Memory B cell (primary cell): ENCODE results near the gene ZKSCAN4.
A peak's percentile ranks its signal among the peaks of the same experiment; 100 is the strongest.

ENCODE experiments used
- ATAC-seq: fragments of 150-1000 bp; cut with Tn5 transposase; 2 replicates; pipeline ENCODE4 v1.10.0; 2021; ENCODE audit warnings: low read depth, mild to moderate bottlenecking, moderate library complexity
- DNase-seq, 2 donors: peaks; one replicate each; pipeline ENCODE4 v3.0.0; 2022; ENCODE audit warnings: low spot score in 2 of 2
- H3K27ac Mint-ChIP-seq: one replicate; pipeline ENCODE4 v1.8.0; 2022; ENCODE audit warnings: mild to moderate bottlenecking, moderate library complexity, mixed read lengths
- H3K27me3 Mint-ChIP-seq: one replicate; pipeline ENCODE4 v1.8.0; 2022; ENCODE audit warnings: mixed read lengths
- H3K36me3 Mint-ChIP-seq: one replicate; pipeline ENCODE4 v1.8.0; 2022; ENCODE audit warnings: mild to moderate bottlenecking, mixed read lengths
- H3K4me1 Mint-ChIP-seq: one replicate; pipeline ENCODE4 v1.8.0; 2022; ENCODE audit warnings: mixed read lengths
- H3K4me3 Mint-ChIP-seq: one replicate; pipeline ENCODE4 v1.8.0; 2022; ENCODE audit warnings: mild to moderate bottlenecking, moderate library complexity, mixed read lengths
- H3K9me3 Mint-ChIP-seq: one replicate; pipeline ENCODE4 v1.8.0; 2022; ENCODE audit warnings: mixed read lengths

The ZKSCAN4 gene

DNA sequence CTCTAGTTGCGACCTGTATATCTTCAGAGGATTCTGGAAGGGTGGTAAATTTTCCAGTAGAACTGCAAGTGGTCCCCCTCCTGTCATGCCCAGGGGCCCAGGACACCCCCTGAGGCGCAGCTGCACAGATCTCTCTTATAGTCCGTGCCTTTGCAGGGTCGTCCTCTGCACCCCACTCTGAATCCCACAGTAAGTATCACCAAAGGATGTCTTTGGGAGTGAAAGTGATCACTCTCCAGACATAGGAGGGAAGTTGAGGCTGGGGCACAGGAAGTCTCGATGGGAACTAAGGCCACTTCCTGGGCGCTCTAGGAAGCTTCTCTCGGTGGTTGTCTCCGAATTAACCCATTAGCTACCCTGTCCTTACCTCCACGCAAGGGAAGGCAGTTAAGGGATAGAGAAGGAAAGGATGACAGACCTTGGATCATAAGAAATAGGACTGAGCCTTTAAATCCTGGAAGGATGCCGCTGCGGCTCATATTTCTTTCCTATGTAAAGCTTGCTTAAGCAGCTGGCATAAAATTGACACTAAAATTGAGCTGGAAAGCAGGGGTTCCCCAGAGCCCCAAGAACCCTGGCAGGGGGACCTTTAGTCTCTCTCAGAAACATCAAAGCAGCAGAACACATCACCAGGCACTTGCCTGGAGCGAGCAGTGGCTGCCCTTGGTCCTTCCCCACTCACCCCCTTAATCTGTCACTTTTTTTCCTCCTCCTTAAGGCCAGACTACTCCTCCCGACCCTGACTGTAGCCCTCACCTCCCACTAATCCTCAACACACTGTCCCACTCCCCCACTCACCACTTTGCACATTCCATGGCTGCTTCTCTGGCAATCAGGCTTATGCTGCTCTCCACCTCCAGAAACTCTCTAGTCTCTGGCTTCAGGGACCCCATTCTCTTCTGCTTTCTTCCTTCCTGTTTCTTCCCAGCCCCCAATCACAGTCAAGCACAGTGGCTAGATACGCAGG is at the start of gene ZKSCAN4:
TSS of gene ZKSCAN4 (minus strand) at position 261 of the 967 bp plus-strand sequence. CDS start 289 bp downstream, outside the sequence.
- peak; percentile 74 to 80 for DNase-seq
- Mint-ChIP-seq H3K4me1 (peaks cover 7% of the 10 kb centered on the region), H3K4me3 (peak within 1 kb of the TSS; percentile 94), H3K36me3 (peaks cover 13% of the 10 kb centered on the region), H3K9me3 (peaks cover 3% of the 10 kb centered on the region), H3K27ac (peak within 1 kb of the TSS; percentile 70), H3K27me3 (peaks cover 1% of the 10 kb centered on the region)
- ATAC-seq = peak; percentile 89

GRCh38 chr6:28296520-28297060 is 44.5 kb upstream of the ZKSCAN4 start:
- no peak overlapping the region for H3K4me3 Mint-ChIP-seq
- peaks cover 3% of the 10 kb centered on the region for H3K36me3 Mint-ChIP-seq
- DNase-seq (no peak), ATAC-seq (no peak)
- no peak overlapping the region for H3K27ac Mint-ChIP-seq
- no peaks in the 10 kb centered on the region for H3K9me3 Mint-ChIP-seq
- no peaks in the 10 kb centered on the region for H3K27me3 Mint-ChIP-seq
- no peaks in the 10 kb centered on the region for H3K4me1 Mint-ChIP-seq

DNA sequence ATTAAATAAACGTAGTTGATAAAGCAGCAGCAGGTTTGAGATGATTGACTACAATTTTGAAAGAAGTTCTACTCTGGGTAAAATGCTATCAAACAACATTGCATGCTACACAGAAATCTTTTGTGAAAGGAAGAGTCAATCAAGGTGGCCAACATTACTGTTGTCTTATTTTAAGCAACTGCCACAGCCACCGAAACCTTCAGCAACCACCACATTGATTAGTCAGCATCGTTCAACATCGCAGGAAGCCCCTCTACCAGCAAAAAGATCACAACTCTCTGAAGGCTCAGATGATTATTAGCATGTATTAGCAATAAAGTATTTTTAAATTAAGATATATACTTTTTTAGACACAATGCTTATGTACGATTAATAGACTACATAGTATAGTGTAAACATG is 43.3 kb upstream of the ZKSCAN4 start:
- no peak overlapping the region for H3K27ac Mint-ChIP-seq
- H3K27me3 Mint-ChIP-seq = no peaks in the 10 kb centered on the region
- no peak for DNase-seq
- no peak overlapping the region for H3K4me3 Mint-ChIP-seq
- peaks cover 3% of the 10 kb centered on the region for H3K36me3 Mint-ChIP-seq
- no peaks in the 10 kb centered on the region for H3K4me1 Mint-ChIP-seq
- H3K9me3 Mint-ChIP-seq = no peaks in the 10 kb centered on the region
- ATAC-seq = no peak

DNA sequence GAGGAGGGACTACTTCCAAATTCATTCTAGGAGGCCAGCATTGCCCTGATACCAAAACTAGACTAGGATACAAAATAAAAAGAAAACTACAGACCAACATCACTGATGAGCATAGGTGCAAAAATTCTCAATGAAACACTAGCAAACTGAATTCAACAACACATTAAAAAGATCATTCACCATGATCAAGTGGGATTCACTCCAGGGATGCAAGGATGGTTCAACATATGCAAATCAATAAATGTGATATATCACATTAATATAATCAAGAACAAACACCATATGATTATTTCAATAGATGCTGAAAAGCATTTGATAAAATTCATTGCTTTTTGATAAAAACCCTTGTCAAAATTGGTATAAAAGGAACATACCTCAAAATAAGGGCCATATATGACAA is 39.5 kb upstream of the ZKSCAN4 start:
- Mint-ChIP-seq H3K4me1 (no peaks in the 10 kb centered on the region), H3K36me3 (peaks cover 7% of the 10 kb centered on the region), H3K27ac (no peak overlapping the region), H3K9me3 (no peaks in the 10 kb centered on the region), H3K4me3 (no peak overlapping the region), H3K27me3 (peaks cover under 1% of the 10 kb centered on the region)
- no peak for ATAC-seq
- no peak for DNase-seq

- DNase-seq (no peak), ATAC-seq (no peak)
- Mint-ChIP-seq H3K9me3 (peaks cover 2% of the 10 kb centered on the region), H3K27ac (no peak overlapping the region), H3K4me1 (peaks cover 6% of the 10 kb centered on the region), H3K27me3 (peaks cover 14% of the 10 kb centered on the region), H3K4me3 (no peak overlapping the region), H3K36me3 (peaks cover 10% of the 10 kb centered on the region)
These were observed 30.9 kb upstream of the ZKSCAN4 start for GRCh38 chr6:28282926-28283325.

DNA sequence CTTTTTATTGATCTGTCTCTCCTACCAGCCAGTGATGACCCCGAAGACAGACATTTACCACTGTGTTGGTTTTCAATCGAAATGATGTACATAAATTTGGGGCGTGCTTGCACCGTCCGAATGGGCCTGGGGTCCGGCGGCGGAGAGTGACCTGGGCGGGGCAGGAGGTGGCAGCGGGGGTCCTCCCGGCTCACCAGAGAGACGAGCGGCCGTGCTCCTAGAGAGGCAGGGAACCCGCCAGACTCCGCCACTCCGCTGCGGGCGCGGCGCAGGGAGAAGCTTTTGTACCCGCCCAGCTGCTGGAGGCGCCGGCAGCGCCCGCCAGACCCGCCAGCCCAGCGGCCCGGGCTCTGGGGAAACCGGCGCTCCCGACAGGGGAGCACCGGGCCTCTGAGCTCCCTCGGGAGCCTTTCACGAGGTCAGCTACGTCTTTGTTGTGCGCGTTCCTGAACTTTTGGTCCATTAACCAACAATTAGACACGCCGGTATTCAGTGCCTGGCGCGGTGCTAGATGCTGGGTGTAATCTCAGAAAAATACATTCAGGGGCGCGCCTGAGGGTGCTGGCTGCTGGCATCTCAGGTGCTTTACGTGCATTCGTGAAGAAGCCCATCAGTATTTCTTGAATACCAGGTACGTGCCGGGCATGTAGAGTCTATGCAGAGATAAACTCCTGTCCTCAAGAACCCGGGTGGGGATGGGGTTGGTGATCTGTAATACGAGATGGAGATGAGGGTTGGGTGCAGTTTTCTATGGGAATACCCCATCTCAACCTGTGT is 29.4 kb upstream of the ZKSCAN4 start, which contains the start of gene PGBD1:
TSS of gene PGBD1 (plus strand) at position 285 of the 777 bp plus-strand sequence. CDS start 2,242 bp downstream, outside the sequence.
- peaks cover 2% of the 10 kb centered on the region for H3K9me3 Mint-ChIP-seq
- no peak within 1 kb of the TSS for H3K27ac Mint-ChIP-seq
- peaks cover 12% of the 10 kb centered on the region for H3K27me3 Mint-ChIP-seq
- peaks cover 17% of the 10 kb centered on the region for H3K36me3 Mint-ChIP-seq
- ATAC-seq (peak; percentile 86), DNase-seq (peak; percentile 13 to 37)
- peaks cover 6% of the 10 kb centered on the region for H3K4me1 Mint-ChIP-seq
- H3K4me3 Mint-ChIP-seq = peak within 1 kb of the TSS; percentile 79

DNA sequence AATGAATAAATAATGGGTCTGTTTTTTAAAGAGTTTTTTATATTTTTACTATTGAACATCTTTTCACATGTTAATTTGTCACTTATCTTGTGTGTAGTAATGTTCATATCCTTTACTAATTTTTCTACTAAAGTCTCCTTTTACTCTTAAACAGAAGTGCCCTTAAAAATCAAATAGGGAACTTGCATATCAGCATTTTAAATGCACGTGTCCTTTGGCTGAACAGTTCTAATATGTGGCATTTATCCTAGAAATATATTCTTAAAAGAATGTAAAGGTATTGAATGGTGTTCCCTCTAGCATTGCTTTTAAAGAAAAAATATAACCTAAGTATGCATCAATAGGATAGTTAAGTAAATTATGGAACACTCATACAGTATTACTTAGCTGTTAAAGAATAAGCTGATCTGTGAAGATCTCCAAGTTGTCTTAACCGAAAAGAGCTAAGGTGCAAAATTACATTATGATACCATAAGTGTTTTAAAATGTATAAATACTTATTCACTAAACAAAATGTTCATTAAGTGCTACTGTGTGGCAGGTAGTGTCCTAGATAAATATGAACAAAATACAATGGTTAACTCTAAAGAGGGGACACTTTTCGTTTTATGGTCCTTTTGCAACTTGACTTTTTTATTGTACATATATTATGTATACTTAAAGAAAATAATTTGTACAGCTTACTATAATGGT is 28.7 kb upstream of the ZKSCAN4 start:
- no peak for ATAC-seq
- DNase-seq = no peak
- peak overlapping the region; percentile 79 for H3K4me3 Mint-ChIP-seq
- H3K27me3 Mint-ChIP-seq = peaks cover 12% of the 10 kb centered on the region
- no peak overlapping the region for H3K27ac Mint-ChIP-seq
- H3K4me1 Mint-ChIP-seq = peaks cover 6% of the 10 kb centered on the region
- H3K36me3 Mint-ChIP-seq = peaks cover 23% of the 10 kb centered on the region
- H3K9me3 Mint-ChIP-seq = peaks cover 5% of the 10 kb centered on the region

DNA sequence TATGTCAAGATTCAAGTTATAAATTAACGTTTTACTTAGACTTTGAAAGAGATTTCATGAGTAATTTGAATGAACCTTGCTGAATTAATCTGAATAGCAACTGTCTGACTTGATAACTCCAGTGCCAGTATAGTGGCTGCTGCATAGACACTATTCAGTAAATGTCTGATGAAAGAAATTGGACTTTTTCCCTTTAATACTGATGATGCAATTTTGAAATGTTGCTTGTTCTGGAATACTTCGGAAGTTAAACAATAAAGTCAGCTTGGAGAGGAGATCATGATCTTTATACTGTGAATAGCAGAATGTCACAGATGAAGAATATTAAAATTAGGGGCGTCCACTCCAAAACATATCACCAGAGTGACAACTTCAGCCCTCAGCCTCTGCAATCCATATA is 25.7 kb upstream of the ZKSCAN4 start:
- peaks cover 8% of the 10 kb centered on the region for H3K27me3 Mint-ChIP-seq
- no peak overlapping the region for H3K27ac Mint-ChIP-seq
- H3K9me3 Mint-ChIP-seq = peaks cover 5% of the 10 kb centered on the region
- ATAC-seq (no peak), DNase-seq (no peak)
- peaks cover 41% of the 10 kb centered on the region for H3K36me3 Mint-ChIP-seq
- H3K4me1 Mint-ChIP-seq = peaks cover 6% of the 10 kb centered on the region
- H3K4me3 Mint-ChIP-seq = no peak overlapping the region

DNA sequence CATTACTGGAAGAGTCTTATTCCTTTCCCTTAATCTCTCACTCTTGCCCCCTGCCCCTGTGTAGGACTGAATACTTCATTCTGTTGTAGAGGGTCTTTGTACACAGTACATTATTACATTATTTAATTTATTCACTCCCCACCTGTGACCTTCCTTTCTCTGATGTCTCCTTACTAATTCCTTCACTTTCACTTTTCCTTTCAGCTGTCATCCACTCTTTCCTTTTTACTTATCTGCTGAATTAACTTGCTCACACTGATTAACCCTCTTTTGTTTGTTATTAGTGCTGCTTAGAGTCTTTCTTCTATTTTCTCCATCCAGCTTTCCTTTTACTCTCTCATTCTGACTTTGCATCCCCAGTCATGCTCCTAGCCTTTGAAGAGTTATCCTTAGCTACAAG is 22.8 kb upstream of the ZKSCAN4 start:
- H3K36me3 Mint-ChIP-seq = peaks cover 50% of the 10 kb centered on the region

GRCh38 chr6:28269492-28269891 is 17.4 kb upstream of the ZKSCAN4 start:
- H3K27ac Mint-ChIP-seq = no peak overlapping the region
- ATAC-seq = no peak

More for the DNA sequence above, 22.8 kb upstream of the ZKSCAN4 start:
- Mint-ChIP-seq H3K27ac (peak overlapping the region; percentile 4), H3K4me1 (peaks cover 3% of the 10 kb centered on the region), H3K4me3 (no peak overlapping the region), H3K27me3 (no peaks in the 10 kb centered on the region), H3K9me3 (peaks cover 3% of the 10 kb centered on the region)
- DNase-seq = no peak
- ATAC-seq = no peak

DNA sequence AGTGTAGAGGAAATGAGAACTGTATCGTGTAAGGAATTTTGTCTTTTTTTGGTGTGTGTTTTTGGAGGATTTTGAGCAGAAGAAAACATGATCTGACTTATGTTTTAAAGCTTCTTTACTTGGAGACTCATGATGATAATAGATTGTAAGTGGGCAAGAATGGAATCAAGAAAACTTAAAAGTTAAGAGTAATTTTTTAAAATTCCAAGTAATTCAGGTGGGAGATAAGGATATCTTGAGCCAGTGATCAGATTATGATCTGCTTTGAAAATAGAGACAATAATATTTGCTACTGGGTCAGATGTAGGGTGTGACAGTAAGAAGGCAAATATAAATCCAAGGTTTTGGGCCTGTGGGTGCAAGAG is 15.6 kb upstream of the ZKSCAN4 start:
- no peaks in the 10 kb centered on the region for H3K9me3 Mint-ChIP-seq
- ATAC-seq (no peak), DNase-seq (no peak)
- H3K4me1 Mint-ChIP-seq = peaks cover 10% of the 10 kb centered on the region
- H3K27me3 Mint-ChIP-seq = no peaks in the 10 kb centered on the region
- peaks cover 15% of the 10 kb centered on the region for H3K36me3 Mint-ChIP-seq
- H3K27ac Mint-ChIP-seq = no peak overlapping the region
- H3K4me3 Mint-ChIP-seq = no peak overlapping the region

More at GRCh38 chr6:28269492-28269891, 17.4 kb upstream of the ZKSCAN4 start:
- peaks cover 24% of the 10 kb centered on the region for H3K36me3 Mint-ChIP-seq
- no peaks in the 10 kb centered on the region for H3K27me3 Mint-ChIP-seq
- no peaks in the 10 kb centered on the region for H3K9me3 Mint-ChIP-seq
- H3K4me3 Mint-ChIP-seq = no peak overlapping the region
- DNase-seq = no peak
- peaks cover 10% of the 10 kb centered on the region for H3K4me1 Mint-ChIP-seq

DNA sequence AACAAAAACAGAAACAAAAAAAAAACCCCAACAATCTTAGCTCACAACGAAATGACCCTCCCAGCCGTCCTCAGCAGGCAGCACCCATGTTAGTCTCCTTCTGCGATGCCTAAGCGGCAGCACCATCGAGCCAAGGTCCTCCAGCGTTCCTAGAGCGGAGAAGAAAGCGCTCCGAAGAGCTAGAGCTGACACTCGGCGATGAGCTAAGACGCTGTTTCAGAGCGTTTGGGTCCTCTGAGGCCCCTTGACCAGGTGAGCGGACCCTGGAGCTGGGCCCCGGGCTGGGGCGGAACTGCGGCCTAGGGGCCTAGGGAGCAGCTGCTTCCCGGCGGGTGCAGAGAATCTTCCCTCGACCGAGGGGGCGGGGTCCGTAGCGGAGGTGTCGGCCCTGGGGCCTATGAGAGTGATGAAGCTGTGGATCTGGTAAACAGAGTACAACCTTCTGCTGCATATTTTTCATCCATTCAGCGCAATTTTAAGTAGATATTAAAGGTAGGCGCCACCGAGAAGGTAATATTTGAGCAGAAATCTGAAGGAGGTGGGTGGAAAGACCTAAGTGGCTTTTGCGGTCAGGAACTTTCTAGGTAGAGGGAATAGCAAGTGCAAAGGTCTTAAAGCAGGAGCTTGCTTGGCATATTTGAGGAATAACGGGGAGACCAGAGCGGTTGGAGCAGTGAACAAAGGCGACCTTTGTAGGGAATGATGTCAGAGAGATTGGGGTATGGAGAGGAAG is 15.1 kb upstream of the ZKSCAN4 start, which contains the start of gene ZSCAN26:
TSS of gene ZSCAN26 (plus strand) at position 182 of the 733 bp plus-strand sequence. CDS start 4,777 bp downstream, outside the sequence.
- H3K4me3 Mint-ChIP-seq = no peak within 1 kb of the TSS
- H3K27me3 Mint-ChIP-seq = no peaks in the 10 kb centered on the region
- peaks cover 10% of the 10 kb centered on the region for H3K4me1 Mint-ChIP-seq
- H3K36me3 Mint-ChIP-seq = peaks cover 12% of the 10 kb centered on the region
- H3K9me3 Mint-ChIP-seq = no peaks in the 10 kb centered on the region
- DNase-seq (peak; percentile 84 to 96), ATAC-seq (peak; percentile 97)
- no peak within 1 kb of the TSS for H3K27ac Mint-ChIP-seq

DNA sequence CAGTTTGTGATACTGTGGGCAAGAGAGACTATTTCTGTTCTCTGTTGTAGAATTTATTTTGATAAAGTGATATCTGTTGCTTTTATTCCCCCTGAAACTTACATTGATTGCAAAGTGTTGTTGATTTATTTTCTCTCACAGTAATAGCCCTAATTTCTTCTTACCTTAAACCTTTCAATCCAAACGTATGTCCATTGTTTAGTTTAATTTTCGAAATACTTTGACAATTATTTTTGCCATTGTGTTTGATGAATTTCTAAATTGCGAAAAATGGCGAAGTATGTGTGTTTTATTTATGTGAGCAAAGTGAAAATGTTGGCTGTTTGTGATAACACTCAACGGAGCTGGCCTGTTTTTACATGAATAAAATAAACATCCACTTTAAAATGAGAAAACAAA is 14.5 kb upstream of the ZKSCAN4 start:
- Mint-ChIP-seq H3K9me3 (no peaks in the 10 kb centered on the region), H3K4me3 (no peak overlapping the region), H3K27me3 (no peaks in the 10 kb centered on the region), H3K4me1 (peaks cover 10% of the 10 kb centered on the region), H3K27ac (no peak overlapping the region), H3K36me3 (peaks cover 12% of the 10 kb centered on the region)
- DNase-seq (no peak), ATAC-seq (no peak)
